Measurements from ENCODE around the gene UBE2L5.

The UBE2L5 gene

DNA sequence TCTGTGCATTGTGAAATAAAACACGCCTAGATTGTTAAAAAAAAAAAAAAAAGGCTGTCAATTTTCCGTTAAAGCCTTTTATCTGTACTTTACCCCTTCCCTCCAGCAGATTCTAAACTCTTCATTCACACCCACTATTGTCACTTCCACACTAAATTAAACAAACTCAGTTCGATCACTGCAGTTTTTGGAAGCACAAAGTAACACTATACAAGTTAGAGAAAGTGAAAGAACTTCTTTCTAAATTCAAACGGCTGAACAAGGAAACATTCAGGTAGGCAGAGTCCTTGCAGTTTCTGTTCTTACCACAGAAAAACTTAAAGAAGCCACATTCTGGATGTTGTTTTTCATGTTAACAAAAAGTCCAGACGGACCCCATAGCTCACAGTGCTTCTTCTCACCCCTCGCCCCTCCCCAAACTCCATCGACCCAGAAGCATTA, 27.5 kb upstream of the UBE2L5 start:
- peak overlapping the region; percentile 84 for H3K27ac Mint-ChIP-seq (ENCODE audit: low read depth)
- DNase-seq (ENCODE audit: low spot score in 2 of 2) (no peak), ATAC-seq (replicated peaks; ENCODE audit: extremely low read depth, poor library complexity, severe bottlenecking) (peak; percentile 86)
- H3K27me3 Mint-ChIP-seq, result no peaks in the 10 kb centered on the region
- H3K4me3 Mint-ChIP-seq, result peak overlapping the region; percentile 95
- no peaks in the 10 kb centered on the region for H3K9me3 Mint-ChIP-seq
- H3K36me3 Mint-ChIP-seq (ENCODE audit: insufficient read depth), result no peaks in the 10 kb centered on the region
- H3K4me1 Mint-ChIP-seq, result peaks cover 23% of the 10 kb centered on the region

DNA sequence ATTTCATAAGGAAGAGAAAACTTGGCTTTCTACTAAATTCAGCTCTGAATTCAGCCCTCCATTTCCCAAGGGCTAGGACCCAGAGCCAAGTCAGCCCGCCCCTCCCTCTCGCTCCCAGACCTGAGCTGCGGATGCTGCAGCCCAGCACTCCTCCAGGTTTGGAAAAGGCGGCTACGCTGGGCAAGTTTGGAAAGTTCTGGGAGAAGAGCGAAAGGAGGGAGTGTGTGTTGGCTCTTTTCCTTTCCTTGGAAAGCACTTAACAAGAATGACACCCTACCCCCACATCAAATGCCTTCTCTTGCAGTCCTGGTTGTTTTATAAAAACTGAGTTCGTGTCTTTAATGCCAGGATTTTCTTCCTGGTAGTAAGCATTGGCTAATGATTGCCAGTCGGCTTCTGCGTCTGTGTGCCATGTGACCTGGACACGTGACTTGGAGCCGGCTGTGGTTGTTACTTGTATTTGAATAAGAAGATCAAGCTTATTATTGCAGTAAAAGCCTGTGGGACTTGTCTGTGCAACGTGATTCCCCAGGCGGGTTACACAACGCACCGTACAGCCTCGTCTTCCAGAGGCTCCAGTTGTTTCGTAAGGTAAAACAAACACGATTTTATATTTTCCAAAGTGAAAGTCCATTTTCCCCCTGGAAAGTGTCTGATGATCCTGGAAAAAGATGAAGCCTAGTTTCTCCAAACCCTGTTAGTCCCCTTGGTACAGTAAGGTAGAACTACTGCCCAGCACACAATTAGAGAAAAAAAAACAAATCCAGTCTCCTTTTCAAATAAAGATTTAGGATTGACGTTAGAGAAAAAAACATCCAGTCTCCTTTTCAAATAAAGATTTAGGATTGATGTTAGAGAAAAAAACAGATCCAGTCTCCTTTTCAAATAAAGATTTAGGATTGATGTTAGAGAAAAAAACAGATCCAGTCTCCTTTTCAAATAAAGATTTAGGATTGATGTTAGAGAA, 26.8 kb upstream of the UBE2L5 start:
- H3K27me3 Mint-ChIP-seq, result no peaks in the 10 kb centered on the region
- ATAC-seq (replicated peaks; ENCODE audit: extremely low read depth, poor library complexity, severe bottlenecking) (peak; percentile 80), DNase-seq (ENCODE audit: low spot score in 2 of 2) (peak; percentile 37 to 59)
- H3K4me3 Mint-ChIP-seq, result peak overlapping the region; percentile 95
- H3K27ac Mint-ChIP-seq (ENCODE audit: low read depth), result peak overlapping the region; percentile 84
- H3K4me1 Mint-ChIP-seq, result peaks cover 23% of the 10 kb centered on the region
- no peaks in the 10 kb centered on the region for H3K9me3 Mint-ChIP-seq
- H3K36me3 Mint-ChIP-seq (ENCODE audit: insufficient read depth), result no peaks in the 10 kb centered on the region

DNA sequence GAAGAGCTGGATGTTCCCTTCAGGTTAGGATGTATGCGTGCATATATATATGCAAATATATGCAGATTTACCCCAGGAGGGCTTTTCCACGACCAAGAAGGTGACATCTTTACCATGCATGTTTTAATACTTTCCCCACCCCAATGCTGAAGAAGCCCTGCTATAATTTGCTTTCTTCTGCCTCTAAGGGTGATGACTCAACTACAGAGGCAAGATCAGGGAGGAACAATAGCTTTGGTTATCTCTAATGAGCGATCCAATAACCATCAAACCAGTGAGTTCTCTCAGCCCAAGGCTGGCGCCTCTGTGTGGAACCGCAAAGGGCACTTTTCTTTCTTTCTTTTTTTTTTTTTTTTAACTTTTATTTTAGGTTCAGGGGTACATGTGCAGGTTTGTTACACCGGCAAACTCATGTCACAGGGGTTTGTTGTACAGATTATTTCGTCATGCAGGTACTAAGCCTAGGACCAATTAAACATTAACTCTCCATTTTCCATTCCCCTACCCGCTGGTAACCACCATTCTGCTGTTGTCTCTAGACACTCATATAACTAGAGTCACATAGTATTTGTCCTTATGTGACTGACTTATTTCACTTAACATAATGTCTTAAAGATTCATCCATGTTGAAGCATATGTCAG, 25.7 kb upstream of the UBE2L5 start:
- Mint-ChIP-seq H3K27me3 (no peaks in the 10 kb centered on the region), H3K36me3 (ENCODE audit: insufficient read depth) (no peaks in the 10 kb centered on the region), H3K4me1 (peaks cover 23% of the 10 kb centered on the region), H3K9me3 (no peaks in the 10 kb centered on the region), H3K4me3 (peak overlapping the region; percentile 23), H3K27ac (ENCODE audit: low read depth) (peak overlapping the region; percentile 54)
- DNase-seq (ENCODE audit: low spot score in 2 of 2), result no peak
- peak; percentile 37 for ATAC-seq (replicated peaks; ENCODE audit: extremely low read depth, poor library complexity, severe bottlenecking)

DNA sequence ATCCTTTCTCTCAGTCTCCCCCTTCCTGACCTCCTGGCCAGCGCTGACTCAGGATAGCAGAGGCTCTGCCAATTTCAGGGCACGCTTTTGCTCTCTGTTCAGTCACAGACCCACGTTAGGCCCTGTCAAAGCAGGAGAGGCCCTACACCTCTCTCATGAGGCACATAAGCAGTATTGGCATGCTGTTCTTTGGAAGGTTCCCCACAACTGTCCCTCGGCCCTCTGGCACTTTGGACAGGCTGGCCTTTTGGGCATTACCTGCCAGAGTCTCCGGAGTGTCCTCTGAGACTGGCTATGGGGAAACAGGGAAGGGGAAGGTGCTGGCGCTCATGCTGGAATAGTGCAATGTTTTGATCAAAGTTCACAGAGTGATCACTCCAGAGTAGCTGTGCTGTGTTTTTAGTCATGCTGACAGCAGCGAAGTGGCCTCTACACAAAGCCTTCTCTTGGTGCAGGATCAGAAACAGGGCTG, 23.7 kb upstream of the UBE2L5 start:
- no peaks in the 10 kb centered on the region for H3K27me3 Mint-ChIP-seq
- no peak overlapping the region for H3K27ac Mint-ChIP-seq (ENCODE audit: low read depth)
- no peaks in the 10 kb centered on the region for H3K9me3 Mint-ChIP-seq
- H3K4me1 Mint-ChIP-seq, result peaks cover 23% of the 10 kb centered on the region
- ATAC-seq (replicated peaks; ENCODE audit: extremely low read depth, poor library complexity, severe bottlenecking) (no peak), DNase-seq (ENCODE audit: low spot score in 2 of 2) (no peak)
- no peak overlapping the region for H3K4me3 Mint-ChIP-seq
- H3K36me3 Mint-ChIP-seq (ENCODE audit: insufficient read depth), result no peaks in the 10 kb centered on the region

DNA sequence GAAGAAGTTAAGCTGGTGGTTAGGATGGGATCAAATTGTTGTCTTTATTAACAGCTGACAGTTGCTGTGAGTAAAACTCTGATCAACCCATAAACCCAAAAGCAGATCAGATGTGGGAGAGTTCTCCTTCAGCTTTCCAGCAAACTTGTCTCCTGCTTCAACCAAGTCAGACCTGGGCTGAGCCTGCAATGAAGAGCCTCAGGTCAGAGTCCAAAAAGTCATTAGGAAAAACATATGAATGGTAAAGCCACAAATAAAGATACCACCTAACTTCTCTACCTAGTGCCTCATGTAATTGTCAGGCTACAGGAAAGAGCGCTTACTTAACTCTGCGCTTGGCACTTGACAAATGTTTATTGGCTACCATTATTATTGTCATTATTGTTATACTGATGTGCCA, 21.9 kb upstream of the UBE2L5 start:
- Mint-ChIP-seq H3K4me1 (peaks cover 13% of the 10 kb centered on the region), H3K36me3 (ENCODE audit: insufficient read depth) (no peaks in the 10 kb centered on the region), H3K9me3 (no peaks in the 10 kb centered on the region), H3K27me3 (no peaks in the 10 kb centered on the region), H3K4me3 (no peak overlapping the region), H3K27ac (ENCODE audit: low read depth) (no peak overlapping the region)
- DNase-seq (ENCODE audit: low spot score in 2 of 2) (no peak), ATAC-seq (replicated peaks; ENCODE audit: extremely low read depth, poor library complexity, severe bottlenecking) (no peak)

DNA sequence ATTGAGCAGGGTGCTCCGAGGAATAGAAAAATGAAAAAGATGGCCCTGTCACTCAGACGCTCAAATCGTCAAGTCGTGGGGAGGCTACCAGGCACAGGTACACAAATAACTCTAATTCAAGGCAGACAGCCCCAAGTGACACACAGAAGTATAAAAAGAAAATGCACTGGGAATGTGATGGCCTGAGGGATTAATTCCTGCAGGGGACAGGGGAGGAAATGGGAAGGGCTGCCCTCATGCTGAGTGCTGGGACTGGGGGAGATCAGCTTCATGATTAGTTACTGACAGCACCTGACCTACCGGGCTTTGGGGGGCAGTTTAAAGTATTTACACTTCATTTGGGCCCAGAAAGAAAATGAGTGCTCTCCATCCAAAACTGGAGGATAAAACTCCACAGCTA, 20.9 kb upstream of the UBE2L5 start:
- DNase-seq (ENCODE audit: low spot score in 2 of 2) (no peak), ATAC-seq (replicated peaks; ENCODE audit: extremely low read depth, poor library complexity, severe bottlenecking) (no peak)
- Mint-ChIP-seq H3K27ac (ENCODE audit: low read depth) (no peak overlapping the region), H3K9me3 (no peaks in the 10 kb centered on the region), H3K27me3 (no peaks in the 10 kb centered on the region), H3K4me1 (peaks cover 7% of the 10 kb centered on the region), H3K36me3 (ENCODE audit: insufficient read depth) (peaks cover under 1% of the 10 kb centered on the region), H3K4me3 (no peak overlapping the region)

DNA sequence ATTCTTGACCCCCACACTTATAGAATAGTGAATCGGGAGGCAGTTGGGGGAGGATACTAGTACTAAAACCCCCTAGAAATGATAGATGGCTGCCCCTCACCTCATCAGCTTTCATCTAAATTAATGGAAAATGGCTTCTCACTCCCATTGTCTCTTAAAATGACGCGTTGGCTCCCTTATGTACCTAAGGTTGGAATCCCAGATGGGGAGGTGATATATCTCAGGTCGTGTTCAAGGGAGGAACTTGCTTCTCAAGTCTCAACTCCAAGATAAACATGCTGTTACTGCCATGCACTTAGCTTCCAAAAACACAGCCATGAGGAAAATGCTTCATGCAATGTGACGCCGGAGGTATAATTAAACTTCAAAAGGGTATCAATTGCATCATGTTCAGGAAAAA, 18.8 kb upstream of the UBE2L5 start:
- peaks cover 1% of the 10 kb centered on the region for H3K36me3 Mint-ChIP-seq (ENCODE audit: insufficient read depth)
- no peaks in the 10 kb centered on the region for H3K9me3 Mint-ChIP-seq

DNA sequence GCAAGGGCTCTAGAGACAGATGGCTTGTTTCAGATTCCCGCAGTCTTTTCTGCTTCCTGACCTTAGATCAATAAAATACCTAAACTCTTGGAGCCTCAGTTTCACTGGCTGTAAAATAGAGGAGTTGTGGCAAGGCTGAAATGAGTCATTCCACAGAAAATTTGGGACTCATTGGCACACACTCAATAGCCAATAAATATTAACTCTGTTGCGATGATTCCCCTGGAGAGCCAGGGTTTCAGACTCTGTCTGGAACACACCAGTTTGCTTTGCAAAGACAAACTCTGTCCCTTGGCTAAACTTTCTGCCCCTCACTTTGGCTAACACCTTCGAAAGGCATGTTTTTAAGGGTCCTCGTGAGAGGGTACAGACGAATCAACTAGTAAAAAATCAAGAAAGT, 18.1 kb upstream of the UBE2L5 start:
- Mint-ChIP-seq H3K27ac (ENCODE audit: low read depth) (no peak overlapping the region), H3K4me1 (peaks cover 10% of the 10 kb centered on the region), H3K27me3 (no peaks in the 10 kb centered on the region), H3K9me3 (no peaks in the 10 kb centered on the region), H3K4me3 (no peak overlapping the region), H3K36me3 (ENCODE audit: insufficient read depth) (peaks cover 3% of the 10 kb centered on the region)
- ATAC-seq (replicated peaks; ENCODE audit: extremely low read depth, poor library complexity, severe bottlenecking) (no peak), DNase-seq (ENCODE audit: low spot score in 2 of 2) (no peak)

More for the DNA sequence above, 18.8 kb upstream of the UBE2L5 start:
- peaks cover 6% of the 10 kb centered on the region for H3K4me1 Mint-ChIP-seq
- no peaks in the 10 kb centered on the region for H3K27me3 Mint-ChIP-seq
- no peak for ATAC-seq (replicated peaks; ENCODE audit: extremely low read depth, poor library complexity, severe bottlenecking)
- DNase-seq (ENCODE audit: low spot score in 2 of 2), result no peak
- H3K27ac Mint-ChIP-seq (ENCODE audit: low read depth), result no peak overlapping the region
- no peak overlapping the region for H3K4me3 Mint-ChIP-seq

DNA sequence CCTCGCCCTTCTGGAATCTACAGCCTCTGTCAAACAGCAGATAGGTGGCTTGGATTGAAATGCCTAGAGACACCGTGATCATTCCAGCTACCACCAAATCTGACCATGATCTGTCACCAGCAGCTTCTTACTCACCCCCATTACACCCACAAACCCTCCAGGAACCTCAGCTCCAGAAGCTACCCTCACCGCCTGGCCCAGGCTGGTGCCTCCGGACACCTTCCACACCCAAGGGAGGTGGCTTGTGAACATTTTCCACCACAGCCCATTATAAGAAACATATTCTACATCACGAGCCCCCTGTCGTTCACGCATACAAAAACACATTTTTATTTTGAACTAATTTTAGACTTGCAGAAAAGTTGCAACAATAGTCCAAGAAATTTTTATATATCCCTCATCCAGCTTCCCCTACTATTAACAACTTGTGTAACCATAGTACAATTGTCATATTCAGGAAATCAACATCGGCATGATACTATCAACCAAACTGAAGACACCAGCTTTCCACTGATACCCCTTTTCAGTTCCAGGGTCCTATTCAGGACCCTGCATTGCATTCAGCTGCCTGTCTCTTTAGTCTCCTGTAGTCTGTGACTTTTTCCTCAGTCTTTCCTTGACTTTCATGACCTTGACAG, 15.4 kb upstream of the UBE2L5 start:
- Mint-ChIP-seq H3K4me3 (no peak overlapping the region), H3K4me1 (peaks cover 10% of the 10 kb centered on the region), H3K27me3 (no peaks in the 10 kb centered on the region), H3K36me3 (ENCODE audit: insufficient read depth) (peaks cover 3% of the 10 kb centered on the region), H3K27ac (ENCODE audit: low read depth) (no peak overlapping the region), H3K9me3 (no peaks in the 10 kb centered on the region)
- no peak for DNase-seq (ENCODE audit: low spot score in 2 of 2)
- ATAC-seq (replicated peaks; ENCODE audit: extremely low read depth, poor library complexity, severe bottlenecking), result no peak

DNA sequence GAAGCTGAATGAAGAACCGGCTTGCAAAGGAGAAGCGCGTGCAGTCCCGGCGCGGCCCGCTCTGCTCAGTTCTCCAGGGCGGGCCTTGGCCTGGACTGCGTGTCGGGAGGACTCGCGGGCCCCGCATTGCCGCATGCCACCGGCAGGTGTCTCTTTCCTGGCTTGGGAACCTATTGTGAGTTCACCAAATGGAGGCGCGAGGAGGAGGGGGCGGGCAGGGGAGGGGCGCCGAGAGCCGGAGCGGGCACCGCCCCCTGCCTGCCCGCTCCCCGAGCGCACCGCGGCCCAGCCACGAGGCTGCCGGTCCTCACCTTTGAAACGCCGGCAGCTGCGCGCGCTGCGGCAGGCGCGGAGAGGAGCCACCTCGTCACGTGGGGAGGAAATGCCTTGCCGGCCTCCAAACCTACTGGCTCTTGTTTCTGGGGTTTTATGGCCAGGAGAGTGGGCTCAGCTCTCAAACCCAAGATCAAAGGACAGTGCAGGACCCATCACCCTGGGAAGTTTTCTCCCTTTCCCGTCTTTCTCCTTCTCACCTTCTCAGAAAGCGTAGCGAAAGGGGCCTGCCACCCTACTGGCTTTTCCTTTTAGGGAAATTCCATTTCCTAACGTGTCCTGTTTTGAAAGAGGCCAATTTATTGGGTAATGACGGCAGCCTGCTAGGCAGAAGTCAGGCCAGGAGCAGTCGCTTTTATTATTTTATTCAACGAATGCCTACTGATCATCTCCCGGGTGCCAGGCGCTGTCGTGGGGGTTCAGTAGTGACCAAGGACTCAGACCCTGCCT, 13.8 kb upstream of the UBE2L5 start:
- Mint-ChIP-seq H3K4me3 (peak overlapping the region; percentile 67), H3K27me3 (no peaks in the 10 kb centered on the region), H3K9me3 (no peaks in the 10 kb centered on the region), H3K36me3 (ENCODE audit: insufficient read depth) (peaks cover 3% of the 10 kb centered on the region), H3K4me1 (peaks cover 10% of the 10 kb centered on the region), H3K27ac (ENCODE audit: low read depth) (peak overlapping the region; percentile 92)
- ATAC-seq (replicated peaks; ENCODE audit: extremely low read depth, poor library complexity, severe bottlenecking), result peak; percentile 84
- peak; percentile 82 to 83 for DNase-seq (ENCODE audit: low spot score in 2 of 2)

DNA sequence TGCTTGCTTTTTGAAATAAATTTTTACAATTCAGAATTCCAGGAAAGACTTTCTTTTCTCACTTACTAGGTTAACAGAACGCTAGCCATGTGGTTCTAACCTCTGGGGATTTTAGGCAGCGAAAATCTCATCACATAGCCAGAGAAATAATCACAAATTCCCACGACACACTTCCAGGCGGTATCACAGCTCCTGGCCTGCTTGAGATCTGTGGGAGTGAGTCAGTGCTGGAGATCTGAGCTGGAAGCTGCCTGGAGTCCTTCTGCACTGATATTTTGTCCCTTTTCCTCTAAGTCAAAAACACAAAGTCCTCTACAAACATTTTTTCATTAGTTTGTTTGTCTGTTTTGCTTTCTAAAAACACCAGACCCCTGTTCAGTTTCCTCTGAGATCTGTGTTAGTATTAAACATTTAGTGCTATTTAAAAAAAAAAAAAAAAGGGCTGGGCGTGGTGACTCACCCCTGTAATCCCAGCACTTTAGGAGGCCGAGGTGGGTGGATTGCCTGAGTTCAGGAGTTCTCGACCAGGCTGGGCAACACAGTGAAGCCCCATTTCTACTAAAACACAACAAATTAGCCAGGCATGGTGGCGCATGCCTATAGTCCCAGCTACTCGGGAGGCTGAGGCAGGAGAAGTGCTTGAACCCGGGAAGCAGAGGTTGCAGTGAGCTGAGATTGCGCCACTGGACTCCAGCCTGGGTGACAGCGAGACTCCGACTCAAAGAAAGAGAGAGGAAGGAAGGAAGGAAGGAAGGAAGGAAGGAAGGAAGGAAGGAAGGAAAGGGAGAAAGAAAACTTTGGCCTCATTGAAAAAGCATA, 12.2 kb upstream of the UBE2L5 start:
- H3K9me3 Mint-ChIP-seq, result no peaks in the 10 kb centered on the region
- ATAC-seq (replicated peaks; ENCODE audit: extremely low read depth, poor library complexity, severe bottlenecking) (no peak), DNase-seq (ENCODE audit: low spot score in 2 of 2) (no peak)
- peak overlapping the region; percentile 3 for H3K4me3 Mint-ChIP-seq
- H3K27me3 Mint-ChIP-seq, result no peaks in the 10 kb centered on the region
- no peak overlapping the region for H3K27ac Mint-ChIP-seq (ENCODE audit: low read depth)
- H3K4me1 Mint-ChIP-seq, result peaks cover 10% of the 10 kb centered on the region
- peaks cover 3% of the 10 kb centered on the region for H3K36me3 Mint-ChIP-seq (ENCODE audit: insufficient read depth)
